Glomerular endothelial cell (primary cell): Measurements from ENCODE around the gene MET. TPM values are rescaled to one million over a fixed set of nuclear protein-coding genes. Genes with fewer than 3 reads are reported as not detected.
A peak's percentile ranks its signal among the peaks of the same experiment; 100 is the strongest.
"Not testable (repeated sequence)": the region's sequence is repeated elsewhere in the genome, so short reads cannot be mapped to it uniquely, and the experiment has no call there.

Experiments
- DNase-seq: peaks from one replicate; pipeline ENCODE4 v3.0.0-alpha.2; 2011; ENCODE audit warnings: low read depth, low spot score; ENCODE audit errors: extremely low read depth
- total RNA-seq: library from RNA; depleted of rRNA; stranded (reverse); fragments of >200 nt; gene quantifications from 2 replicates; pipeline ENCODE4 v1.2.3, GENCODE V29; 2015

MET gene
- total RNA-seq, 1 donor from 2014 or later: 24.4 TPM

GRCh38 chr7:116697152-116697551, 25.2 kb downstream of the MET start:
- no peak for DNase-seq

- DNase-seq: no peak
Measured at GRCh38 chr7:116697761-116698160, 25.8 kb downstream of the MET start.

GRCh38 chr7:116698396-116698795, 26.4 kb downstream of the MET start:
- no peak for DNase-seq

- no peak for DNase-seq
Measured at GRCh38 chr7:116698930-116699721, 27.1 kb downstream of the MET start.

GRCh38 chr7:116699722-116700120, 27.7 kb downstream of the MET start:
- no peak for DNase-seq

GRCh38 chr7:116702046-116702785, 30.2 kb downstream of the MET start:
- no peak for DNase-seq

GRCh38 chr7:116704650-116705228, 32.7 kb downstream of the MET start:
- no peak for DNase-seq

- no peak for DNase-seq
Measured at GRCh38 chr7:116705419-116705818, 33.4 kb downstream of the MET start.

- DNase-seq: peak; percentile 52
Measured at GRCh38 chr7:116706668-116707126, 34.7 kb downstream of the MET start.

GRCh38 chr7:116707289-116707688, 35.3 kb downstream of the MET start:
- DNase-seq: no peak

GRCh38 chr7:116708248-116708647, 36.3 kb downstream of the MET start:
- no peak for DNase-seq

- no peak for DNase-seq
Measured at GRCh38 chr7:116708861-116709260, 36.9 kb downstream of the MET start.

GRCh38 chr7:116709336-116709735, 37.3 kb downstream of the MET start:
- no peak for DNase-seq

GRCh38 chr7:116710764-116711452, 38.9 kb downstream of the MET start:
- DNase-seq: no peak

GRCh38 chr7:116711790-116712189, 39.8 kb downstream of the MET start:
- DNase-seq: no peak

- DNase-seq: no peak
Measured at GRCh38 chr7:116713500-116713899, 41.5 kb downstream of the MET start.

- no peak for DNase-seq
Measured at GRCh38 chr7:116713918-116714317, 41.9 kb downstream of the MET start.

GRCh38 chr7:116715077-116715476, 43.1 kb downstream of the MET start:
- no peak for DNase-seq

- DNase-seq: no peak
Measured at GRCh38 chr7:116717137-116717536, 45.1 kb downstream of the MET start.

- DNase-seq: not testable (repeated sequence)
Measured at GRCh38 chr7:116723959-116724529, 52.0 kb downstream of the MET start.
